Measurements from ENCODE around the gene TOR1AIP2.

TOR1AIP2 gene

GRCh38 chr1:179877586-179878265 is at the start of gene TOR1AIP2:
Gene TOR1AIP2 (minus strand): TSS chr1:179877803. CDS start chr1:179852665, 25,138 bp downstream.
- DNase-seq (ENCODE audit: low read depth): peak; percentile 78

GRCh38 chr1:179926850-179927205 is 49.2 kb upstream of the TOR1AIP2 start:
- DNase-seq (ENCODE audit: low read depth): no peak

- no peak for DNase-seq (ENCODE audit: low read depth)
Observed at GRCh38 chr1:179925922-179926849, 48.6 kb upstream of the TOR1AIP2 start.

GRCh38 chr1:179925302-179925701 is 47.7 kb upstream of the TOR1AIP2 start:
- DNase-seq (ENCODE audit: low read depth): no peak

GRCh38 chr1:179924268-179924667 is 46.7 kb upstream of the TOR1AIP2 start:
- no peak for DNase-seq (ENCODE audit: low read depth)

GRCh38 chr1:179923029-179923428 is 45.4 kb upstream of the TOR1AIP2 start:
- no peak for DNase-seq (ENCODE audit: low read depth)

GRCh38 chr1:179921981-179922872 is 44.6 kb upstream of the TOR1AIP2 start:
- no peak for DNase-seq (ENCODE audit: low read depth)

GRCh38 chr1:179921472-179921871 is 43.9 kb upstream of the TOR1AIP2 start:
- DNase-seq (ENCODE audit: low read depth): no peak

GRCh38 chr1:179917601-179918429 is 40.2 kb upstream of the TOR1AIP2 start:
- no peak for DNase-seq (ENCODE audit: low read depth)

- DNase-seq (ENCODE audit: low read depth): no peak
Observed at GRCh38 chr1:179911812-179912211, 34.2 kb upstream of the TOR1AIP2 start.

- no peak for DNase-seq (ENCODE audit: low read depth)
Observed at GRCh38 chr1:179910934-179911333, 33.3 kb upstream of the TOR1AIP2 start.

GRCh38 chr1:179889589-179889988 is 12.0 kb upstream of the TOR1AIP2 start:
- DNase-seq (ENCODE audit: low read depth): no peak

- no peak for DNase-seq (ENCODE audit: low read depth)
Observed at GRCh38 chr1:179888071-179888470, 10.5 kb upstream of the TOR1AIP2 start.

- no peak for DNase-seq (ENCODE audit: low read depth)
Observed at GRCh38 chr1:179883745-179884138, 6.1 kb upstream of the TOR1AIP2 start.

- DNase-seq (ENCODE audit: low read depth): no peak
Observed at GRCh38 chr1:179883040-179883744, 5.6 kb upstream of the TOR1AIP2 start.

GRCh38 chr1:179882253-179883039 is 4.8 kb upstream of the TOR1AIP2 start, which contains the start of gene TOR1AIP1:
Gene TOR1AIP1 (plus strand): TSS chr1:179882285. CDS start chr1:179882503, 218 bp downstream.
- peak; percentile 93 for DNase-seq (ENCODE audit: low read depth)

- no peak for DNase-seq (ENCODE audit: low read depth)
Observed at GRCh38 chr1:179881642-179882252, 4.1 kb upstream of the TOR1AIP2 start.

- no peak for DNase-seq (ENCODE audit: low read depth)
Observed at GRCh38 chr1:179879797-179880196, 2.2 kb upstream of the TOR1AIP2 start.

- DNase-seq (ENCODE audit: low read depth): no peak
Observed at GRCh38 chr1:179876300-179876715, 1.3 kb downstream of the TOR1AIP2 start.
